HG03521 (cell line): ENCODE results near the gene ATP6V1C2.
A peak's percentile ranks its signal among the peaks of the same experiment; 100 is the strongest.

ENCODE experiments used
- ATAC-seq: cut with Tn5 transposase; IDR thresholded peaks from one replicate; pipeline ENCODE4 v1.9.1; 2021; ENCODE audit warnings: mild to moderate bottlenecking, moderate library complexity; ENCODE audit not compliant: unreplicated experiment

Gene ATP6V1C2

DNA sequence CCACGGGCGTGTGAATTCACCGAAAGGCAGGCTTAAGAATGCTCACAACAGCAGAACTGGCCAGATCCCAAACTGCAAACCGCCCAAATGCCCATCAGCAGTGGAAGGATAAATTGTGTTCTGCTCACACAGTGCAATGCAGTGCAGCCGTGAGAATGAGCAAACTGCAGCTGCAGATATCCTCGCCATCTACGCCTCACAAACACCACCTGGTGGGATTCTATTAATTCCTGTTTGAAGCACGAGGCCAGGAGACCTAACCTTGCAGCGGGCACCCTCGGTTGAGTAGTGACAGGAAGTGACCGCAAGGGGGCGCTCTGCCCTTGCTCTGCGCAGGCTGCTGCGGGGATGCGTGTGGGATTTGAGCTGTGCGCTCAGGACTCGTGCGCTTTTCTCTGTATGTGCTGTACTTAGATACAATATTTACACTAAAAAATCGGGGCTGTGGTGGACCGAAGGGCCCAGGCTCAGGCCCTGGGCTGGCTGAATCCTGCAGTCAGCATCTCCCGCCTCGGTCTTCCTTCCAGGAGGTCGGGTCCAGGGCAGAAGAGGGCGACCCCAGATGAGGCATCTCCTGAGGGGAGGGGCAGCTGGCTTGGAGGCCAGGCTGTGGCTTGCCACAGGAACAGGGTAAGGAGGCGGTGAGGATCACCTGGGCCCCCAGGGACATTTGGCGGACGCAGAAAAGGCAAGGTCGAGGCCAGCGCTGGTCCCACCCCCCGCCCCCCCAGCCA lies 110.9 kb downstream of the ATP6V1C2 start:
- ATAC-seq, result peak; percentile 63

DNA sequence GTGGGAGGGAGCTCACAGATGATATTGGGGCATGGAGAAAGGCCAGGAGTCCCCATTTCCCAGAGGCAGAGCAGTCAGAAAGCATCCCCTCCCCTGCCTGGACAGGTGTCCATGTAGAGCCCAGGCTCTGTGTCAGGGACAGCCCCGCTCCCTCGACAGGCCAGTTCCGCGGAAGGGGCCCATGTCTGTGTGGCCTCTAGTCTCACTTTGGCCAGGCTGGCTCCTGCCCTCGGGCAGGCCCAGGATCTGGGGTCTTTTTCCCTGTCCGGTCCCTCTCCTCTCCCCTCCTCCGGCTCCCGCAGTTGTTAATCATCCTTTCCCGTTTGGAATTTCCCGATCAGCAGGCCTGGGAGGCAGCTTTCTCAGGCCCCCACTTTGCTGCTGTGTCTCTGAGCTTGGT lies 111.6 kb downstream of the ATP6V1C2 start:
- ATAC-seq, result no peak

DNA sequence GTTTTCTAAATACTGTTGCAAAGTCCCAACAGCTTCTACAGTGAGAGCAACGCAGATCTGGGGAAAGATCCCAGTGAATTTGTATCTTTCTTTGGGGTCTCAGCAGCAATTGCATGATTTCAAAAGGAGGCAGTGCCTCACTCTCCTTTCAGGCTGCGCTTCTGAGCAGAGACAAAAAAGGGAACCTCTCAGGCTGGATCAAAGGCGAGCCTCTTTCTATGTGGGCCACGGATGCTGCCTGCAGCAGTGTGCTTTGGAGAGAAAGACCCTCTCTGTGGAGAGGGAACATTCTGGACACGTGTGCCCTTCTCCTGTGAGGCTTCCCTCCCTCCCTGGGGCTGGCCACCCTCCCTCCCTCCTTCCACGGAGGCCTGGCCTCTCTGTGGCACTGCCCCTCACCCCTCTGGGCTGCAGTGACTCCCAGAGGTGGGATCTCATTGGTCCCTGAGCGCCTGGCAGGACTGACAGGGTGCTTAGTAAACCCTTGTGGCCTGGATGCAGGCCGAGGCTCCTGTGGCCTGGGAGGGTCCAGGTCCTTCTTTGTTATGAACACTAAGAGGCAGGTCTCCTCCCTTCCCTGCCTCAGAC lies 112.7 kb downstream of the ATP6V1C2 start:
- no peak for ATAC-seq
